HepG2 (cell line): Measurements from ENCODE around the gene SLC38A3. TPM values are rescaled to one million over a fixed set of nuclear protein-coding genes. Genes with fewer than 3 reads are reported as not detected.

Experiments
- ATAC-seq: fragments of 200-7000 bp; cut with Tn5 transposase; 3 replicates; pipeline ENCODE4 v1.9.1; 2020; ENCODE audit warnings: mild to moderate bottlenecking, moderate library complexity
- BruUV-seq: library from RNA; stranded (reverse); fragments of 400-500 nt; replicated peaks from 2 replicates; lab custom pipeline; 2021; lab: Mats Ljungman, UMichigan
- CTCF ChIA-PET: fragments of 300-600 bp; formaldehyde crosslinking; extraction: SDS; loops from one replicate; lab custom pipeline; 2021; ENCODE audit warnings: low total read pairs, inconsistent platforms, low intra/inter-chr PET ratio; lab: Yijun Ruan, JAX
- POLR2A ChIA-PET: fragments of 350-600 bp; sonication (Branson Sonifier 250); formaldehyde crosslinking; loops from one replicate; lab custom pipeline; 2020; ENCODE audit warnings: antibody characterized with exemption, inconsistent platforms; lab: Yijun Ruan, JAX
- DNase-seq: peaks from one replicate; pipeline ENCODE4 v3.0.0-alpha.2; 2015; ENCODE audit warnings: low spot score
- FAIRE-seq: peaks from 3 replicates; lab custom pipeline; 2011; peaks lifted over from hg19 to GRCh38; lab: Jason Lieb, UNC
- H2AFZ ChIP-seq: one replicate; pipeline ENCODE4 v1.6.1; 2011; ENCODE audit warnings: low read length, inconsistent platforms
- H3K27ac ChIP-seq: fragments of 300-600 bp; 3 replicates; pipeline ENCODE4 v1.8.0; 2011; ENCODE audit warnings: mixed run types, mild to moderate bottlenecking, mixed read lengths, low read length, inconsistent platforms; ENCODE audit not compliant: insufficient read depth; ENCODE audit errors: extremely low read length
- H3K27me3 ChIP-seq, 2 experiments: fragments of 200-600 bp in 1 of 2; 2 replicates in 1 of 2; 3 replicates in 1 of 2; pipeline versions ENCODE4 v1.6.0 to v1.8.0; 2011; ENCODE audit warnings: low read length in 2 of 2, mild to moderate bottlenecking in 2 of 2, moderate library complexity in 2 of 2, inconsistent platforms in 1 of 2; ENCODE audit not compliant: insufficient read depth in 2 of 2, control insufficient read depth in 1 of 2
- H3K36me3 ChIP-seq, 2 experiments: fragments of 200-600 bp in 1 of 2; replicated peaks in 1 of 2; 2 replicates in 1 of 2; 3 replicates in 1 of 2; pipeline versions ENCODE4 v1.5.1 to v1.8.0; 2011; ENCODE audit warnings: low read length in 2 of 2, inconsistent platforms in 1 of 2; ENCODE audit not compliant: insufficient read depth in 2 of 2, control insufficient read depth in 1 of 2
- H3K4me1 ChIP-seq: 2 replicates; pipeline ENCODE4 v1.5.1; 2012; ENCODE audit warnings: low read length, inconsistent platforms; ENCODE audit not compliant: insufficient read depth
- H3K4me2 ChIP-seq: 2 replicates; pipeline ENCODE4 v1.6.0; 2011; ENCODE audit warnings: low read depth, low read length, inconsistent platforms
- H3K4me3 ChIP-seq, 3 experiments: fragments of 200-600 bp in 1 of 3; sonication (generic), shearing (Covaris generic) in 1 of 3; replicated peaks in 1 of 3; 2 replicates each; pipeline ENCODE4 v1.5.1; 2011 to 2016; ENCODE audit warnings: low read length in 3 of 3, inconsistent platforms in 2 of 3, low read depth in 2 of 3, mild to moderate bottlenecking in 2 of 3, control low read depth in 1 of 3, mixed read lengths in 1 of 3; ENCODE audit not compliant: insufficient read depth in 1 of 3
- H3K79me2 ChIP-seq: one replicate; pipeline ENCODE4 v1.6.1; 2011; ENCODE audit warnings: low read length, inconsistent platforms; ENCODE audit not compliant: insufficient read depth
- H3K9ac ChIP-seq: 2 replicates; pipeline ENCODE4 v1.6.0; 2011; ENCODE audit warnings: mild to moderate bottlenecking, low read depth, low read length, inconsistent platforms; ENCODE audit not compliant: insufficient read depth
- H3K9me3 ChIP-seq: 2 replicates; pipeline ENCODE4 v1.5.1; 2012; ENCODE audit warnings: mild to moderate bottlenecking, low read length
- H4K20me1 ChIP-seq: 2 replicates; pipeline ENCODE4 v1.6.0; 2011; ENCODE audit warnings: inconsistent platforms, mild to moderate bottlenecking, low read length, moderate library complexity; ENCODE audit not compliant: insufficient read depth
- DMAP1 ChIP-seq: IDR thresholded peaks from 2 replicates; pipeline ENCODE4 v1.6.1; 2016
- DR1 ChIP-seq: sonication (generic); formaldehyde crosslinking; IDR thresholded peaks from 2 replicates; pipeline ENCODE4 v1.8.0; 2021; ENCODE audit warnings: mild to moderate bottlenecking, missing genetic modification reagents, inconsistent platforms
- HNF4G ChIP-seq, 2 experiments: sonication (generic) in 1 of 2; formaldehyde crosslinking in 1 of 2; IDR thresholded peaks; 2 replicates each; pipeline versions ENCODE4 v1.4.0 to v1.6.1; 2011 to 2020; ENCODE audit warnings: borderline replicate concordance in 2 of 2, low read depth in 2 of 2, mild to moderate bottlenecking in 2 of 2, low read length in 1 of 2, missing genetic modification reagents in 1 of 2, moderate library complexity in 1 of 2
- HNRNPK ChIP-seq: fragments of 200-400 bp; formaldehyde crosslinking; IDR thresholded peaks from 2 replicates; pipeline ENCODE4 v1.6.1; 2018; ENCODE audit warnings: low read length, low read depth, moderate library complexity, mild to moderate bottlenecking; ENCODE audit not compliant: poor library complexity, severe bottlenecking
- HNRNPLL ChIP-seq: fragments of 200-400 bp; formaldehyde crosslinking; IDR thresholded peaks from 2 replicates; pipeline ENCODE4 v1.6.1; 2017; ENCODE audit warnings: mild to moderate bottlenecking, low read depth, low read length; ENCODE audit not compliant: poor library complexity, severe bottlenecking
- ZFX ChIP-seq: sonication (generic); formaldehyde crosslinking; IDR thresholded peaks from 2 replicates; pipeline ENCODE4 v1.4.0; 2020; ENCODE audit warnings: mild to moderate bottlenecking, low read depth, missing genetic modification reagents, moderate library complexity
- ZIK1 ChIP-seq: sonication (generic); formaldehyde crosslinking; IDR thresholded peaks from 2 replicates; pipeline ENCODE4 v1.5.0; 2020; ENCODE audit warnings: mild to moderate bottlenecking, low read depth, missing genetic modification reagents, borderline replicate concordance
- ZNF326 ChIP-seq: sonication (generic); formaldehyde crosslinking; IDR thresholded peaks from 2 replicates; pipeline ENCODE4 v1.4.0; 2020; ENCODE audit warnings: missing genetic modification reagents, borderline replicate concordance
- ZNF562 ChIP-seq: sonication (generic); formaldehyde crosslinking; IDR thresholded peaks from 2 replicates; pipeline ENCODE4 v1.8.0; 2022; ENCODE audit warnings: missing genetic modification reagents, borderline replicate concordance
- WGBS: methylation state at CpG from one replicate; pipeline ENCODE4 v1.1.6; 2017; ENCODE audit warnings: low lambda C conversion rate; 5-methylcytosine and 5-hydroxymethylcytosine counted together
- in situ Hi-C: cut with HindIII; loops from 2 replicates; pipeline ENCODE4 v1.10.0; 2017; ENCODE audit warnings: low pct_unique_long_range_greater_than_20kb; ENCODE audit not compliant: extremely low pct_ligation_motif_present
- intact Hi-C: fragments of 100-400 bp; cut with micrococcal nuclease; formaldehyde crosslinking; loops from one replicate; pipeline ENCODE4 v1.10.0; 2022; ENCODE audit not compliant: unreplicated experiment
- polyA plus RNA-seq, 8 experiments: library from polyadenylated mRNA; depleted of rRNA in 3 of 8; stranded (reverse) in 7 of 8; unstranded in 1 of 8; fragments of >200 nt; fragmentation: Illumina TruSeq in 4 of 8; extraction: Trizol in 4 of 8; gene quantifications; 2 replicates each; pipeline versions ENCODE4 v1.2.1 to v1.2.3, GENCODE V29; 2011 to 2016; ENCODE audit warnings: low read depth in 4 of 8, missing spikeins in 1 of 8, mixed read lengths in 1 of 8; ENCODE audit not compliant: insufficient read depth in 1 of 8
- total RNA-seq, 5 experiments: library from RNA; depleted of rRNA; stranded (reverse); fragments of >200 nt; fragmentation: Illumina TruSeq; extraction: Trizol; gene quantifications; 2 replicates each; pipeline ENCODE4 v1.2.3, GENCODE V29; 2016; ENCODE audit warnings: low read depth in 1 of 5
- TF ChIP-seq, protein P1 (sequence below): sonication (generic); formaldehyde crosslinking; IDR thresholded peaks from 2 replicates; pipeline ENCODE4 v1.9.0; 2022; ENCODE audit warnings: missing genetic modification reagents, mild to moderate bottlenecking, borderline replicate concordance
- TF ChIP-seq, protein P2 (sequence below): sonication (generic); formaldehyde crosslinking; IDR thresholded peaks from 2 replicates; pipeline ENCODE4 v1.8.1; 2022; ENCODE audit warnings: low read depth, mild to moderate bottlenecking, missing genetic modification reagents
- TF ChIP-seq, protein P3 (sequence below): sonication (generic); formaldehyde crosslinking; IDR thresholded peaks from 2 replicates; pipeline ENCODE4 v1.5.0; 2020; ENCODE audit warnings: mild to moderate bottlenecking, missing genetic modification reagents
- TF ChIP-seq, protein P4 (sequence below): sonication (generic); formaldehyde crosslinking; IDR thresholded peaks from 2 replicates; pipeline ENCODE4 v1.5.0; 2020; ENCODE audit warnings: mild to moderate bottlenecking, missing genetic modification reagents

SLC38A3 gene
- total and polyA plus RNA-seq, 2 of the 13 experiments (the other 11 are each of a cell fraction or from before 2014, with no cell fraction given): 29.8 to 164 TPM

DNA sequence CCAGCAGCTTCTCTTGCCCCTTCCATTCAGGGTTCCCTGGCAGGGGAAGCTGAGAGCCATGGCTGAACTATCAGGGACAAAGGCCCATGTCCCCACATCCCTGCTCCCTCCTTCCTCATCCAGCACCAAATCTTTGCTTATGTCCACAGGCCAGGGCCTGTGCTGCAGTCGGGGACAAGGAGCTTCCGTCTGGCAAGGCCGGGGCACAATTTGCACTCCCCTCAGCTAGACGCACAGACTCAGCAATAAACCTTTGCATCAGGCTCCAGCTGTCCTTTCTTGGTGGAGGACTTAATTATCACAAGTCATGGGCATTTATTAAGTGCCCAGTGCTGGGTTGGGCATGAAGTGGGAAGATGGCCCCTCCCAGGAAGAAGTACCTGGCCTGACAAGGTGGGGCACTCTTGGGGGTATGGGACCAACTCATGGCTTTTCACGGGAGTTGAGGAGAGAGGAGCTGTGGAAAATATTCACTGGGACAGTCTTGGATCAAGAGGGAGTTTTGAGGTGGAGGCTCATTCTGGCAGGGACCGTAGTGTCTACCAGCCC is 8.7 kb upstream of the SLC38A3 start:
- Histone ChIP-seq H3K9me3 (no peaks in the 10 kb centered on the region), H3K36me3 (no peaks in the 10 kb centered on the region), H3K9ac (peak overlapping the region; percentile 82), H3K4me1 (peaks cover 56% of the 10 kb centered on the region), H3K4me2 (peak overlapping the region; percentile 91), H3K27ac (peak overlapping the region; percentile 97), H3K4me3 (peak overlapping the region; percentile 13 to 70 (median 36); a peak in 5 of 6 replicates), H3K79me2 (no peaks in the 10 kb centered on the region), H4K20me1 (peaks cover 4% of the 10 kb centered on the region), H2AFZ (no peak overlapping the region), H3K27me3 (no peaks in the 10 kb centered on the region)
- FAIRE-seq: no peak
- 27% methylated on average over 3 of the region's 6 CpGs for WGBS
- BruUV-seq: TSS peak; percentile 95
- ChIA-PET POLR2A (interaction anchor here (0.6 to 4.0 kb wide), 22 partner anchors 12 to 141 kb away, joined by 4 to 844 read pairs (median 10); partner anchors contain the start of genes GNAI2, HYAL1, HYAL3 and IFRD2), CTCF (interaction anchor here (2.5 to 4.8 kb wide), 2 partner anchors 15 to 27 kb away, joined by 15 to 265 read pairs; no protein-coding TSS in a partner anchor)
- DNase-seq: no peak
- in situ Hi-C loops: loop anchor here (10.0 kb wide), 1 partner anchor 78 kb away; the partner anchor contains the start of gene LSMEM2
- peak; percentile 30 for ATAC-seq
- intact Hi-C loops: no loop called here
- TF ChIP-seq HNF4G (IDR thresholded peaks at IDR 0.05; ENCODE audit: borderline replicate concordance, low read depth, low read length): 0 out of 2 replicates have a peak, but pooled peaks have one; percentile 2
- TF ChIP-seq HNF4G (CRISPR knock-in tag; IDR thresholded peaks at IDR 0.05; ENCODE audit: borderline replicate concordance, low read depth): no peak
- TF ChIP-seq HNRNPLL: no peak
- TF ChIP-seq HNRNPK: no peak
- no peak for TF ChIP-seq ZNF326 (CRISPR knock-in tag)
- no peak for TF ChIP-seq ZNF562 (CRISPR knock-in tag)
- TF ChIP-seq, protein P1, sequence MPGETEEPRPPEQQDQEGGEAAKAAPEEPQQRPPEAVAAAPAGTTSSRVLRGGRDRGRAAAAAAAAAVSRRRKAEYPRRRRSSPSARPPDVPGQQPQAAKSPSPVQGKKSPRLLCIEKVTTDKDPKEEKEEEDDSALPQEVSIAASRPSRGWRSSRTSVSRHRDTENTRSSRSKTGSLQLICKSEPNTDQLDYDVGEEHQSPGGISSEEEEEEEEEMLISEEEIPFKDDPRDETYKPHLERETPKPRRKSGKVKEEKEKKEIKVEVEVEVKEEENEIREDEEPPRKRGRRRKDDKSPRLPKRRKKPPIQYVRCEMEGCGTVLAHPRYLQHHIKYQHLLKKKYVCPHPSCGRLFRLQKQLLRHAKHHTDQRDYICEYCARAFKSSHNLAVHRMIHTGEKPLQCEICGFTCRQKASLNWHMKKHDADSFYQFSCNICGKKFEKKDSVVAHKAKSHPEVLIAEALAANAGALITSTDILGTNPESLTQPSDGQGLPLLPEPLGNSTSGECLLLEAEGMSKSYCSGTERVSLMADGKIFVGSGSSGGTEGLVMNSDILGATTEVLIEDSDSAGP: peak; percentile 3; the same call in 1 of the 2 replicates
- TF ChIP-seq, protein P2, sequence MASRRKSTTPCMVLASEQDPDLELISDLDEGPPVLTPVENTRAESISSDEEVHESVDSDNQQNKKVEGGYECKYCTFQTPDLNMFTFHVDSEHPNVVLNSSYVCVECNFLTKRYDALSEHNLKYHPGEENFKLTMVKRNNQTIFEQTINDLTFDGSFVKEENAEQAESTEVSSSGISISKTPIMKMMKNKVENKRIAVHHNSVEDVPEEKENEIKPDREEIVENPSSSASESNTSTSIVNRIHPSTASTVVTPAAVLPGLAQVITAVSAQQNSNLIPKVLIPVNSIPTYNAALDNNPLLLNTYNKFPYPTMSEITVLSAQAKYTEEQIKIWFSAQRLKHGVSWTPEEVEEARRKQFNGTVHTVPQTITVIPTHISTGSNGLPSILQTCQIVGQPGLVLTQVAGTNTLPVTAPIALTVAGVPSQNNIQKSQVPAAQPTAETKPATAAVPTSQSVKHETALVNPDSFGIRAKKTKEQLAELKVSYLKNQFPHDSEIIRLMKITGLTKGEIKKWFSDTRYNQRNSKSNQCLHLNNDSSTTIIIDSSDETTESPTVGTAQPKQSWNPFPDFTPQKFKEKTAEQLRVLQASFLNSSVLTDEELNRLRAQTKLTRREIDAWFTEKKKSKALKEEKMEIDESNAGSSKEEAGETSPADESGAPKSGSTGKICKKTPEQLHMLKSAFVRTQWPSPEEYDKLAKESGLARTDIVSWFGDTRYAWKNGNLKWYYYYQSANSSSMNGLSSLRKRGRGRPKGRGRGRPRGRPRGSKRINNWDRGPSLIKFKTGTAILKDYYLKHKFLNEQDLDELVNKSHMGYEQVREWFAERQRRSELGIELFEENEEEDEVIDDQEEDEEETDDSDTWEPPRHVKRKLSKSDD (CRISPR knock-in tag): 0 out of 2 replicates have a peak, but pooled peaks have one; percentile 47
- TF ChIP-seq, protein P3, sequence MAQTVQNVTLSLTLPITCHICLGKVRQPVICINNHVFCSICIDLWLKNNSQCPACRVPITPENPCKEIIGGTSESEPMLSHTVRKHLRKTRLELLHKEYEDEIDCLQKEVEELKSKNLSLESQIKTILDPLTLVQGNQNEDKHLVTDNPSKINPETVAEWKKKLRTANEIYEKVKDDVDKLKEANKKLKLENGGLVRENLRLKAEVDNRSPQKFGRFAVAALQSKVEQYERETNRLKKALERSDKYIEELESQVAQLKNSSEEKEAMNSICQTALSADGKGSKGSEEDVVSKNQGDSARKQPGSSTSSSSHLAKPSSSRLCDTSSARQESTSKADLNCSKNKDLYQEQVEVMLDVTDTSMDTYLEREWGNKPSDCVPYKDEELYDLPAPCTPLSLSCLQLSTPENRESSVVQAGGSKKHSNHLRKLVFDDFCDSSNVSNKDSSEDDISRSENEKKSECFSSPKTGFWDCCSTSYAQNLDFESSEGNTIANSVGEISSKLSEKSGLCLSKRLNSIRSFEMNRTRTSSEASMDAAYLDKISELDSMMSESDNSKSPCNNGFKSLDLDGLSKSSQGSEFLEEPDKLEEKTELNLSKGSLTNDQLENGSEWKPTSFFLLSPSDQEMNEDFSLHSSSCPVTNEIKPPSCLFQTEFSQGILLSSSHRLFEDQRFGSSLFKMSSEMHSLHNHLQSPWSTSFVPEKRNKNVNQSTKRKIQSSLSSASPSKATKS: no peak
- peak; percentile 2; the same call in 1 of the 2 replicates for TF ChIP-seq DR1 (CRISPR knock-in tag)
- peak; percentile 89 for TF ChIP-seq ZFX
- TF ChIP-seq, protein P4, sequence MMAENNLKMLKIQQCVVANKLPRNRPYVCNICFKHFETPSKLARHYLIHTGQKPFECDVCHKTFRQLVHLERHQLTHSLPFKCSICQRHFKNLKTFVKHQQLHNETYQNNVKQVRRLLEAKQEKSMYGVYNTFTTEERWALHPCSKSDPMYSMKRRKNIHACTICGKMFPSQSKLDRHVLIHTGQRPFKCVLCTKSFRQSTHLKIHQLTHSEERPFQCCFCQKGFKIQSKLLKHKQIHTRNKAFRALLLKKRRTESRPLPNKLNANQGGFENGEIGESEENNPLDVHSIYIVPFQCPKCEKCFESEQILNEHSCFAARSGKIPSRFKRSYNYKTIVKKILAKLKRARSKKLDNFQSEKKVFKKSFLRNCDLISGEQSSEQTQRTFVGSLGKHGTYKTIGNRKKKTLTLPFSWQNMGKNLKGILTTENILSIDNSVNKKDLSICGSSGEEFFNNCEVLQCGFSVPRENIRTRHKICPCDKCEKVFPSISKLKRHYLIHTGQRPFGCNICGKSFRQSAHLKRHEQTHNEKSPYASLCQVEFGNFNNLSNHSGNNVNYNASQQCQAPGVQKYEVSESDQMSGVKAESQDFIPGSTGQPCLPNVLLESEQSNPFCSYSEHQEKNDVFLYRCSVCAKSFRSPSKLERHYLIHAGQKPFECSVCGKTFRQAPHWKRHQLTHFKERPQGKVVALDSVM (CRISPR knock-in tag): no peak
- no peak for TF ChIP-seq DMAP1 (CRISPR knock-in tag)
- TF ChIP-seq ZIK1 (CRISPR knock-in tag): no peak
